ENCODE measurements around the gene RNF144A. TPM values are rescaled to one million over a fixed set of nuclear protein-coding genes. Genes with fewer than 3 reads are reported as not detected.

Gene RNF144A
- total and polyA plus RNA-seq, 2 of the 13 experiments (the other 11 are each of a cell fraction or from before 2014, with no cell fraction given): 13.9 to 16.5 TPM

DNA sequence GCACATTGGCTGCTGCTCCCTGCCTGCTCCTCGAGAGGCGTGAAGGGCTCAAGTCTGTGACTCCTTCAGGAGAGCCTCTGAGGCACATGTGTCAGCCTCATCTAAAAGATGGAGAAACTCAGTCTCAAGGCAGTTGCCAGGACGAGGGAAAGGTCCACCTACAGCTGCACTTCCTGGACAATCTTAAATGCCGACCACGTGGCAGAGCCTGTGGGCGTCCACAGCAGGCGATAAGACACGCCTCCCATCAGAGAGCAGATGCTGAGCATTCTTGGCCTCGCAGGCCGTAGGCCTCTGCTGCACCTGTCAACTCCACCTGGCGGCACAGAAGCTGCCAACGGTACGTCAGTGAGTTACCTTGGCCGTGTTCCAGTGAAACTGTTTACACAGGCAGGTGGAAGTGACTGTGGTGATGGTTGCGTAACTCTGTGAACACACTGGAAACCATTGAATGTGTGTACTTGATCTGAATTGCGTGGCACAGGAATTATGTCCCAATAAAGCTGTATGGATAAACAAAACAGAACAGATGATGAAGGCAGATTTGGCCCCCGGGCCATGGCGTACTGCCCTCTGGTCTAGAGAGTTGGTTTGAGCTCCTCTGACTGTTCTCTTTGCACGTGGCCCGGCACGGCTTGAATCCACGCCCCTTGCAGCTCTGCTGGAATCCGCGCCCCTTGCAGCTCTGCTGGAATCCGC, 114.5 kb downstream of the RNF144A start (continued):
- TF ChIP-seq, protein P1, sequence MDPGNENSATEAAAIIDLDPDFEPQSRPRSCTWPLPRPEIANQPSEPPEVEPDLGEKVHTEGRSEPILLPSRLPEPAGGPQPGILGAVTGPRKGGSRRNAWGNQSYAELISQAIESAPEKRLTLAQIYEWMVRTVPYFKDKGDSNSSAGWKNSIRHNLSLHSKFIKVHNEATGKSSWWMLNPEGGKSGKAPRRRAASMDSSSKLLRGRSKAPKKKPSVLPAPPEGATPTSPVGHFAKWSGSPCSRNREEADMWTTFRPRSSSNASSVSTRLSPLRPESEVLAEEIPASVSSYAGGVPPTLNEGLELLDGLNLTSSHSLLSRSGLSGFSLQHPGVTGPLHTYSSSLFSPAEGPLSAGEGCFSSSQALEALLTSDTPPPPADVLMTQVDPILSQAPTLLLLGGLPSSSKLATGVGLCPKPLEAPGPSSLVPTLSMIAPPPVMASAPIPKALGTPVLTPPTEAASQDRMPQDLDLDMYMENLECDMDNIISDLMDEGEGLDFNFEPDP (CRISPR knock-in tag; conservative IDR thresholded peaks at IDR 0.05): no peak
- TF ChIP-seq, protein P2, sequence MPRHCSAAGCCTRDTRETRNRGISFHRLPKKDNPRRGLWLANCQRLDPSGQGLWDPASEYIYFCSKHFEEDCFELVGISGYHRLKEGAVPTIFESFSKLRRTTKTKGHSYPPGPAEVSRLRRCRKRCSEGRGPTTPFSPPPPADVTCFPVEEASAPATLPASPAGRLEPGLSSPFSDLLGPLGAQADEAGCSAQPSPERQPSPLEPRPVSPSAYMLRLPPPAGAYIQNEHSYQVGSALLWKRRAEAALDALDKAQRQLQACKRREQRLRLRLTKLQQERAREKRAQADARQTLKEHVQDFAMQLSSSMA (CRISPR knock-in tag; IDR thresholded peaks at IDR 0.05): peak; percentile 50; the same call in 1 of the 2 replicates
- TF ChIP-seq GATAD2A (CRISPR knock-in tag; IDR thresholded peaks at IDR 0.05): peak; percentile 99
- TF ChIP-seq ZNF160 (CRISPR knock-in tag; IDR thresholded peaks at IDR 0.05): no peak
- TF ChIP-seq, protein P3, sequence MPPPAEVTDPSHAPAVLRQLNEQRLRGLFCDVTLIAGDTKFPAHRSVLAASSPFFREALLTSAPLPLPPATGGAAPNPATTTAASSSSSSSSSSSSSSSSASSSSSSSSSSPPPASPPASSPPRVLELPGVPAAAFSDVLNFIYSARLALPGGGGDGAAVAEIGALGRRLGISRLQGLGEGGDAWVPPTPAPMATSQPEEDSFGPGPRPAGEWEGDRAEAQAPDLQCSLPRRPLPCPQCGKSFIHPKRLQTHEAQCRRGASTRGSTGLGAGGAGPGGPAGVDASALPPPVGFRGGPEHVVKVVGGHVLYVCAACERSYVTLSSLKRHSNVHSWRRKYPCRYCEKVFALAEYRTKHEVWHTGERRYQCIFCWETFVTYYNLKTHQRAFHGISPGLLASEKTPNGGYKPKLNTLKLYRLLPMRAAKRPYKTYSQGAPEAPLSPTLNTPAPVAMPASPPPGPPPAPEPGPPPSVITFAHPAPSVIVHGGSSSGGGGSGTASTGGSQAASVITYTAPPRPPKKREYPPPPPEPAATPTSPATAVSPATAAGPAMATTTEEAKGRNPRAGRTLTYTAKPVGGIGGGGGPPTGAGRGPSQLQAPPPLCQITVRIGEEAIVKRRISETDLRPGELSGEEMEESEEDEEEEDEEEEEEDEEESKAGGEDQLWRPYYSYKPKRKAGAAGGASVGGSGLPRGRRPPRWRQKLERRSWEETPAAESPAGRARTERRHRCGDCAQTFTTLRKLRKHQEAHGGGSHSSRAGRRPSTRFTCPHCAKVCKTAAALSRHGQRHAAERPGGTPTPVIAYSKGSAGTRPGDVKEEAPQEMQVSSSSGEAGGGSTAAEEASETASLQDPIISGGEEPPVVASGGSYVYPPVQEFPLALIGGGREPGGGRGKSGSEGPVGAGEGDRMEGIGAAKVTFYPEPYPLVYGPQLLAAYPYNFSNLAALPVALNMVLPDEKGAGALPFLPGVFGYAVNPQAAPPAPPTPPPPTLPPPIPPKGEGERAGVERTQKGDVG (CRISPR knock-in tag; IDR thresholded peaks at IDR 0.05; ENCODE audit: borderline replicate concordance): peak; percentile 92; the same call in 1 of the 2 replicates
- TF ChIP-seq SP5 (CRISPR knock-in tag; IDR thresholded peaks at IDR 0.05; ENCODE audit: borderline replicate concordance, low read depth): 0 out of 2 replicates have a peak, but pooled peaks have one; percentile 57
- TF ChIP-seq ZNF557 (CRISPR knock-in tag; IDR thresholded peaks at IDR 0.05): peak; percentile 91; the same call in 1 of the 2 replicates
- peak; percentile 62 for TF ChIP-seq SIX4 (CRISPR knock-in tag; IDR thresholded peaks at IDR 0.05)
- TF ChIP-seq KLF15 (CRISPR knock-in tag; IDR thresholded peaks at IDR 0.05; ENCODE audit: borderline replicate concordance): no peak
- TF ChIP-seq ZNF619 (CRISPR knock-in tag; IDR thresholded peaks at IDR 0.05): peak; percentile 52; the same call in 1 of the 2 replicates
- TF ChIP-seq CBX5 (CRISPR knock-in tag; IDR thresholded peaks at IDR 0.05; ENCODE audit: borderline replicate concordance): peak; percentile 95
- no peak for TF ChIP-seq ZNF318 (CRISPR knock-in tag; IDR thresholded peaks at IDR 0.05)
- peak; percentile 96 for TF ChIP-seq ARID3A (IDR thresholded peaks at IDR 0.05; ENCODE audit: low read depth, low read length)

All from HepG2 (cell line).